GM21619 (cell line): ENCODE data around the gene TMCO4.
A peak's percentile ranks its signal among the peaks of the same experiment; 100 is the strongest.
"Not testable (repeated sequence)": the region's sequence is repeated elsewhere in the genome, so short reads cannot be mapped to it uniquely, and the experiment has no call there.

Source experiments
- ATAC-seq: cut with Tn5 transposase; IDR thresholded peaks from one replicate; pipeline ENCODE4 v1.9.1; 2021; ENCODE audit not compliant: unreplicated experiment

TMCO4 gene

GRCh38 chr1:19814244-19814661 is 14.5 kb upstream of the TMCO4 start:
- no peak for ATAC-seq

GRCh38 chr1:19813643-19813960 is 13.9 kb upstream of the TMCO4 start:
- no peak for ATAC-seq

GRCh38 chr1:19812875-19813642 is 13.3 kb upstream of the TMCO4 start:
- ATAC-seq, result no peak

GRCh38 chr1:19811206-19811851 is 11.6 kb upstream of the TMCO4 start:
- ATAC-seq, result no peak

- ATAC-seq, result no peak
Observed at GRCh38 chr1:19809044-19809750, 9.5 kb upstream of the TMCO4 start.

GRCh38 chr1:19808351-19808750 is 8.6 kb upstream of the TMCO4 start:
- no peak for ATAC-seq

- ATAC-seq, result no peak
Observed at GRCh38 chr1:19804831-19805251, 5.1 kb upstream of the TMCO4 start.

GRCh38 chr1:19802269-19802668 is 2.6 kb upstream of the TMCO4 start:
- no peak for ATAC-seq

GRCh38 chr1:19800076-19800804 is 524 bp upstream of the TMCO4 start:
- ATAC-seq, result peak; percentile 41

- no peak for ATAC-seq
Observed at GRCh38 chr1:19798486-19799229, 1.1 kb downstream of the TMCO4 start.

GRCh38 chr1:19797827-19798226 is 1.9 kb downstream of the TMCO4 start:
- no peak for ATAC-seq

GRCh38 chr1:19794583-19794982 is 5.1 kb downstream of the TMCO4 start:
- no peak for ATAC-seq

- ATAC-seq, result no peak
Observed at GRCh38 chr1:19793360-19794046, 6.2 kb downstream of the TMCO4 start.

GRCh38 chr1:19792237-19793002 is 7.3 kb downstream of the TMCO4 start:
- no peak for ATAC-seq

GRCh38 chr1:19790061-19790975 is 9.4 kb downstream of the TMCO4 start:
- ATAC-seq, result not testable (repeated sequence)

GRCh38 chr1:19786988-19787423 is 12.7 kb downstream of the TMCO4 start:
- no peak for ATAC-seq

- ATAC-seq, result no peak
Observed at GRCh38 chr1:19785660-19786059, 14.1 kb downstream of the TMCO4 start.

GRCh38 chr1:19780267-19780877 is 19.3 kb downstream of the TMCO4 start:
- ATAC-seq, result no peak
